ENCODE results near the gene SIRPA.

GRCh38 chr20:1926237-1926636 lies 31.0 kb downstream of the SIRPA start:
- TF ChIP-seq CTCF (IDR thresholded peaks at IDR 0.05) (no peak), POLR2A (IDR thresholded peaks at IDR 0.05) (no peak)
